GM12875 (cell line): ENCODE measurements around the gene RPS21.

Experiments
- H3K4me3 ChIP-seq: one replicate; pipeline ENCODE4 v1.5.1; 2011; ENCODE audit warnings: low read depth, low read length, control low read depth
- CTCF ChIP-seq: IDR thresholded peaks from 2 replicates; pipeline ENCODE4 v1.5.1; 2011; ENCODE audit warnings: low read depth, mild to moderate bottlenecking, control low read depth, inconsistent platforms, low read length, moderate library complexity, borderline replicate concordance; ENCODE audit not compliant: insufficient read depth

Gene RPS21

GRCh38 chr20:62387219-62387913 is 463 bp downstream of the RPS21 start:
- H3K4me3 ChIP-seq = peak overlapping the region; percentile 68
- TF ChIP-seq CTCF = no peak

DNA sequence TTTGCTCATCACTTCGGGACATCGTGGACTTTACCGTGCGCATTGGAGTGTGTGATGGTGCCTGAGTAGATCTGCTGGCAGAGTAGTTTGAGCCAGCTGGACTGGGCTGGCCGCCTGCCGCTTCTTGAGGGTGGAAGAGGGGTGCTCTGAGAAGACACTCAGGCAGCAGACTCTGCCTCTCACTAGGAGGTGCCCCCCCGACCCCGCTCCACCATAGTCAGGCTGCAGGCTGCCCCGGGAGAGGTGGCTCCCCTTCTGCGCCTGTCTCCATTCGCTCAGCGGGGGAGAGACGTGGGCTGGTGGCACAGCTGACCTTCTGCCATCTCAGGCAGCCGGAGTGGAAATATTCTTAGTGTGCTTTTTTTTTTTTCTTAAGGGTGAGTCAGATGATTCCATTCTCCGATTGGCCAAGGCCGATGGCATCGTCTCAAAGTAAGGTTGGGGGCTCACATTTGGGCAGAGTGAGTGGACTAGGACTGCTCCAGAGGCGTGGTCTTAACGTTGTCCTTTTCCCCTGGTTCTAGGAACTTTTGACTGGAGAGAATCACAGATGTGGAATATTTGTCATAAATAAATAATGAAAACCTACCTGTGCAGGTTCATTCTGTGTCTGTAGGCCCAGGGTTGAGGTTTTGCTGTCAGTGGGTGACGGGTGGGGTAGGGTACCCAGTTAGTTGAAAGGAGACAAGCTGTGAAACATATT is 1.2 kb downstream of the RPS21 start:
- no peak for TF ChIP-seq CTCF
- peak overlapping the region; percentile 68 for H3K4me3 ChIP-seq

DNA sequence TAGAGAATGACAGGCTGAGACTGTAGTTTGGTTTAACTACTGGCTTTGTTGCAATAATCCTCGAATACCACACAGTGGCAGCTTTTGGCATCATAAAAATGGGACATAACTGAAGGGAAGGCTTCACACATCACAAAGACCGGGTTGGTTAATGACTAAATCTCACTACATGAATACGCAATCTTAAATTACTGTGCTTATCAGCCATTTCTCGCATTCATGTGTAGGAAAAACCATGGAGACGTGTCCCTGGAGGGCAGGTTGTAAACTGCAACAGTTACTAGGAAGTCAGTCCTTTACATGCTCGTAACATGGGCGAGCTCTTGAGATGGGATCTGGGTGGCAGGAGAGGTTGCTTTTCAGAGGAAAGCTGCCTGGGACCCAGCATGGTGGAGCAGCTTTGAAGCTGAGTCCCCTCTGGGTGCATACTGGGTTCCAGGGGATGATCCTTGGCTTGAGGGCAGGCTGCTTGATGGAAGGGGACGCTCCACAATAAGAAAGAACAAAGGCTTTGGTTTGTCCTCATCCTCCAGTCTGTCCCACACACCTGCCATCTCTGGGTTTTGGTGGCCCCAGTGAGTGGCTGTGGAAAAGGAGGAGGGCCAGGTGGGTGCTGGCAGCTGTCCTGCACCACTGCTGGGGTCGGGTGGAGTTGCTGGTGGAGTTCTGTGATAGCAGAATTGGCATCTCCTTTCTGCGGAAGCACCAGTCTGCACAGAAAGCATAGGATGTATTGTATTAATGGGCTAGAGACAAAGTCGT is 2.1 kb downstream of the RPS21 start:
- no peak for TF ChIP-seq CTCF
- H3K4me3 ChIP-seq = no peak overlapping the region

- H3K4me3 ChIP-seq = no peak overlapping the region
- TF ChIP-seq CTCF = no peak
Measured at GRCh38 chr20:62389601-62390087, 2.7 kb downstream of the RPS21 start.

DNA sequence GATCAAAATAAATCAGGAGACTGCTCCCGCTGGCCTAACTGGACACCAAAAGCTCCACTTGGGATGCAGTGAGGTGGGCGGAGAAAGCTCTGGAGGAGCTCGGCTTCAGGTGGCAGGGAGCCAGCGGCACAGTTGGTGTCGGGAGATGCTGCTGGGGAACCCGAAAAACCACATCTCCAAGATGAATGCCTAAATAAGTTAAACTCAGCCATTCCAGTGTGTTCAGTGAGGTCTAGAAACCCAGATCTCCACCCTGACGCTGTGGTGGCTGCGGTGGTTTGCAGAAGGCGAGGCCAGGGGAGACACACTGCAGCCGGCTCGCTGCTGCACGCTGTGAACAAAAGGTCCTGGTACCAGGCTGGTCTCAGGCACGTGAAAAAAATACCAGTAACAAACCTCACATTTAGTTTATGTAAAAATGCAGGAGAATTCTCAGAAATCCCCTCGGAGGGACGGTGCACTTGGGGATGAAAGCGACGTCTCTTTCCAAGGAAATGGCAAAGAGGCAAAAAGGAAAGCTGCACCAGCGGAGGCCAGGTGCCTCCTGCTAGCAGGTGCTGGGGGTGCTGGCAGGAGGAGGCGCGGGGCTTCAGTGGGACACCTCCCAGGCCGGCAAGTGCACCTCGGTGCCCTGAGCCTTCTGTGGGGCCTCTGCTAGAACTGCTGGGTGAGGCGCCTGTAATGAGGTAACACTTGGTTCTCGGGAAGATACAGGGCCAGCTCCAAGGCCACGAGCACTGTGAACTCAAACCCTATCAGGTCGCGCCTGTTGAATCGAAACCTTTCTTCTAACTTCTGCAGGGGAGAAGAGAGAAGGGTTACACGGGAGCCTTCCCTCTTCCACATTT is 3.6 kb downstream of the RPS21 start:
- TF ChIP-seq CTCF = no peak
- H3K4me3 ChIP-seq = no peak overlapping the region

GRCh38 chr20:62391165-62392076 is 4.5 kb downstream of the RPS21 start:
- TF ChIP-seq CTCF = no peak
- no peak overlapping the region for H3K4me3 ChIP-seq
